H9 (cell line): Measurements from ENCODE around the gene REC114. TPM values are rescaled to one million over a fixed set of nuclear protein-coding genes. Genes with fewer than 3 reads are reported as not detected.
A peak's percentile ranks its signal among the peaks of the same experiment; 100 is the strongest.

Experiments used
- DNase-seq: peaks from one replicate; pipeline ENCODE4 v3.0.0-alpha.2; 2017
- H2AFZ ChIP-seq: one replicate; pipeline ENCODE4 v1.6.1; 2013; ENCODE audit warnings: mild to moderate bottlenecking, low read length, control low read depth, moderate library complexity
- H2AK5ac ChIP-seq: 2 replicates; pipeline ENCODE4 v1.6.1; 2013; ENCODE audit warnings: low read length, control low read depth, mixed read lengths; ENCODE audit not compliant: insufficient read length
- H2BK120ac ChIP-seq: one replicate; pipeline ENCODE4 v1.6.1; 2013; ENCODE audit warnings: low read depth, mild to moderate bottlenecking, low read length, control low read depth, inconsistent platforms; ENCODE audit not compliant: poor library complexity, severe bottlenecking
- H2BK12ac ChIP-seq: 2 replicates; pipeline ENCODE4 v1.6.1; 2013; ENCODE audit warnings: low read length, control low read depth, mixed read lengths, low read depth; ENCODE audit not compliant: insufficient read length
- H2BK15ac ChIP-seq: 2 replicates; pipeline ENCODE4 v1.6.1; 2013; ENCODE audit warnings: low read depth, low read length, control low read depth
- H2BK20ac ChIP-seq: one replicate; pipeline ENCODE4 v1.6.1; 2013; ENCODE audit warnings: low read depth, mild to moderate bottlenecking, low read length, control low read depth, inconsistent platforms; ENCODE audit not compliant: poor library complexity, severe bottlenecking
- H2BK5ac ChIP-seq: 2 replicates; pipeline ENCODE4 v1.6.1; 2013; ENCODE audit warnings: low read length, control low read depth, mixed read lengths; ENCODE audit not compliant: insufficient read length
- H3K14ac ChIP-seq: 2 replicates; pipeline ENCODE4 v1.6.1; 2013; ENCODE audit warnings: low read length, control low read depth; ENCODE audit not compliant: insufficient read depth
- H3K18ac ChIP-seq: 2 replicates; pipeline ENCODE4 v1.6.1; 2013; ENCODE audit warnings: low read depth, mild to moderate bottlenecking, mixed read lengths, low read length, control low read depth; ENCODE audit not compliant: insufficient read length
- H3K23ac ChIP-seq: 2 replicates; pipeline ENCODE4 v1.6.1; 2013; ENCODE audit warnings: low read length, control low read depth, mixed read lengths, low read depth; ENCODE audit not compliant: insufficient read length
- H3K23me2 ChIP-seq: 2 replicates; pipeline ENCODE4 v1.6.1; 2013; ENCODE audit warnings: low read depth, mild to moderate bottlenecking, mixed read lengths, low read length, control low read depth; ENCODE audit not compliant: insufficient read length, poor library complexity, severe bottlenecking
- H3K27ac ChIP-seq: 2 replicates; pipeline ENCODE4 v1.5.1; 2013; ENCODE audit warnings: low read length, control low read depth, mixed read lengths, low read depth; ENCODE audit not compliant: insufficient read length
- H3K27me3 ChIP-seq: 2 replicates; pipeline ENCODE4 v1.6.1; 2013; ENCODE audit warnings: low read length, control low read depth, inconsistent platforms; ENCODE audit not compliant: insufficient read depth
- H3K4ac ChIP-seq: 2 replicates; pipeline ENCODE4 v1.6.1; 2013; ENCODE audit warnings: low read depth, mild to moderate bottlenecking, control low read depth, inconsistent platforms, low read length, moderate library complexity
- H3K4me1 ChIP-seq: 2 replicates; pipeline ENCODE4 v1.6.1; 2013; ENCODE audit warnings: low read length, control low read depth, inconsistent platforms; ENCODE audit not compliant: insufficient read depth
- H3K4me2 ChIP-seq: 2 replicates; pipeline ENCODE4 v1.6.1; 2013; ENCODE audit warnings: low read length, control low read depth, mixed read lengths; ENCODE audit not compliant: insufficient read length, insufficient read depth
- H3K56ac ChIP-seq: 2 replicates; pipeline ENCODE4 v1.6.1; 2013; ENCODE audit warnings: low read depth, mild to moderate bottlenecking, mixed read lengths, low read length, control low read depth; ENCODE audit not compliant: insufficient read length
- H3K79me1 ChIP-seq: 2 replicates; pipeline ENCODE4 v1.6.1; 2013; ENCODE audit warnings: low read depth, mild to moderate bottlenecking, moderate library complexity, low read length, control low read depth, inconsistent platforms; ENCODE audit not compliant: insufficient read depth, poor library complexity, severe bottlenecking
- H3K79me2 ChIP-seq: 2 replicates; pipeline ENCODE4 v1.6.1; 2013; ENCODE audit warnings: low read length, control low read depth, inconsistent platforms; ENCODE audit not compliant: insufficient read depth
- H3K9ac ChIP-seq: 2 replicates; pipeline ENCODE4 v1.6.1; 2013; ENCODE audit warnings: low read length, control low read depth, mixed read lengths; ENCODE audit not compliant: insufficient read length; ENCODE audit errors: extremely low read depth
- H3K9me3 ChIP-seq: one replicate; pipeline ENCODE4 v1.6.1; 2013; ENCODE audit warnings: low read depth, low read length, inconsistent platforms; ENCODE audit not compliant: control insufficient read depth
- H3T11ph ChIP-seq: one replicate; pipeline ENCODE4 v1.6.1; 2013; ENCODE audit warnings: mild to moderate bottlenecking, low read length, control low read depth, inconsistent platforms
- H4K20me1 ChIP-seq: one replicate; pipeline ENCODE4 v1.6.1; 2013; ENCODE audit not compliant: control insufficient read depth, insufficient read length, insufficient read depth
- H4K5ac ChIP-seq: 2 replicates; pipeline ENCODE4 v1.6.1; 2013; ENCODE audit warnings: low read depth, mild to moderate bottlenecking, mixed read lengths, low read length, control low read depth; ENCODE audit not compliant: insufficient read length
- H4K8ac ChIP-seq: replicated peaks from 2 replicates; pipeline ENCODE4 v1.6.1; 2013; ENCODE audit warnings: low read length, control low read depth, mixed read lengths, low read depth; ENCODE audit not compliant: insufficient read length
- H4K91ac ChIP-seq: 2 replicates; pipeline ENCODE4 v1.6.1; 2013; ENCODE audit warnings: low read depth, mild to moderate bottlenecking, moderate library complexity, mixed read lengths, low read length, control low read depth; ENCODE audit not compliant: insufficient read length
- H3K27ac Mint-ChIP-seq, 3 experiments: 2 replicates in 2 of 3; 3 replicates in 1 of 3; pipeline ENCODE4 v1.8.0; 2020 to 2021; ENCODE audit warnings: mixed read lengths in 3 of 3, mild to moderate bottlenecking in 1 of 3, moderate library complexity in 1 of 3
- H3K27me3 Mint-ChIP-seq: 2 replicates; pipeline ENCODE4 v1.8.0; 2021; ENCODE audit warnings: low read depth, mild to moderate bottlenecking, moderate library complexity, mixed read lengths
- H3K36me3 Mint-ChIP-seq, 3 experiments: 2 replicates in 2 of 3; 3 replicates in 1 of 3; pipeline ENCODE4 v1.8.0; 2020 to 2021; ENCODE audit warnings: low read depth in 3 of 3, mixed read lengths in 3 of 3; ENCODE audit not compliant: insufficient read depth in 1 of 3
- H3K4me1 Mint-ChIP-seq, 2 experiments: 2 replicates each; pipeline ENCODE4 v1.8.0; 2020; ENCODE audit warnings: mixed read lengths in 2 of 2
- H3K4me3 Mint-ChIP-seq, 2 experiments: 2 replicates in 1 of 2; 3 replicates in 1 of 2; pipeline ENCODE4 v1.8.0; 2020 to 2021; ENCODE audit warnings: mild to moderate bottlenecking in 2 of 2, mixed read lengths in 2 of 2, moderate library complexity in 1 of 2
- H3K9me3 Mint-ChIP-seq, 2 experiments: 2 replicates in 1 of 2; 3 replicates in 1 of 2; pipeline ENCODE4 v1.8.0; 2020; ENCODE audit warnings: mild to moderate bottlenecking in 2 of 2, mixed read lengths in 2 of 2, moderate library complexity in 1 of 2
- CTCF ChIP-seq: fragments of 200-600 bp; sonication (generic); conservative IDR thresholded peaks from 3 replicates; pipeline ENCODE4 v1.8.0; 2021; ENCODE audit warnings: antibody characterized with exemption, mild to moderate bottlenecking
- WGBS: extraction: QIAGEN DNeasy Blood & Tissue Kit; methylation state at CpG from one replicate; pipeline ENCODE4 v1.1.7; 2013; ENCODE audit warnings: missing lambda C conversion rate, low lambda C conversion rate, mixed read lengths; ENCODE audit not compliant: insufficient read length; ENCODE audit errors: extremely low coverage; 5-methylcytosine and 5-hydroxymethylcytosine counted together
- total RNA-seq: library from RNA; stranded (reverse); gene quantifications from 2 replicates; pipeline ENCODE4 v1.2.1, GENCODE V29; 2021

The REC114 gene
- total RNA-seq, 1 experiment from 2014 or later: not detected

- no CpG with 5 or more reads among the region's 2 CpGs for WGBS
- Histone ChIP-seq H3K23ac (no peak overlapping the region), H2AK5ac (no peak overlapping the region), H4K20me1 (no peaks in the 10 kb centered on the region), H3K23me2 (no peaks in the 10 kb centered on the region), H2BK15ac (no peak overlapping the region), H3K4ac (no peak overlapping the region), H3K27me3 (no peaks in the 10 kb centered on the region; the same call in 1 of the 2 replicates), H4K5ac (no peak overlapping the region), H3K79me1 (peaks cover 24% of the 10 kb centered on the region), H4K8ac (no peak overlapping the region), H3K27ac (no peak overlapping the region), H2BK120ac (no peak overlapping the region), H3K79me2 (peaks cover 21% of the 10 kb centered on the region; the same call in 1 of the 2 replicates), H3K9me3 (no peaks in the 10 kb centered on the region), H3K4me2 (no peak overlapping the region), H3K4me1 (peaks cover 17% of the 10 kb centered on the region; the same call in 1 of the 2 replicates), H2BK20ac (no peak overlapping the region), H2BK5ac (no peak overlapping the region), H3K9ac (no peak overlapping the region), H3K56ac (no peak overlapping the region), H3T11ph (no peak overlapping the region), H3K18ac (no peak overlapping the region), H3K14ac (no peak overlapping the region), H4K91ac (no peak overlapping the region), H2AFZ (no peak overlapping the region), H2BK12ac (no peak overlapping the region)
- peaks cover 36 to 39% of the 10 kb centered on the region in 2 experiments for H3K4me1 Mint-ChIP-seq
- DNase-seq: no peak
- H3K4me3 Mint-ChIP-seq: no peak overlapping the region
- no peak for TF ChIP-seq CTCF
- H3K27ac Mint-ChIP-seq: peak overlapping the region in 1 of 3 experiments; percentile 19; a peak in 2 of 7 replicates
- no peaks in the 10 kb centered on the region for H3K27me3 Mint-ChIP-seq
- H3K9me3 Mint-ChIP-seq: no peaks in the 10 kb centered on the region; a peak in 1 of 5 replicates
- peaks cover 0 to 4% (median 0%) of the 10 kb centered on the region in 3 experiments; a peak in 1 of 7 replicates for H3K36me3 Mint-ChIP-seq
Measured at GRCh38 chr15:73602992-73603391, 160.0 kb downstream of the REC114 start.
